ENCODE results near the gene TACC3.
A peak's percentile ranks its signal among the peaks of the same experiment; 100 is the strongest.

Gene TACC3

GRCh38 chr4:1746919-1747602 lies 25.7 kb downstream of the TACC3 start:
- DNase-seq: no peak

- no peak for DNase-seq
Observed at GRCh38 chr4:1747603-1747967, 26.3 kb downstream of the TACC3 start.

GRCh38 chr4:1748465-1748995 lies 27.2 kb downstream of the TACC3 start:
- DNase-seq: peak; percentile 27 to 62

GRCh38 chr4:1749370-1749769 lies 28.0 kb downstream of the TACC3 start:
- no peak for DNase-seq

- no peak for DNase-seq
Observed at GRCh38 chr4:1749826-1750225, 28.5 kb downstream of the TACC3 start.

GRCh38 chr4:1750381-1751154 lies 29.2 kb downstream of the TACC3 start:
- DNase-seq: no peak

- no peak for DNase-seq
Observed at GRCh38 chr4:1751155-1751918, 30.0 kb downstream of the TACC3 start.

GRCh38 chr4:1751919-1752283 lies 30.6 kb downstream of the TACC3 start:
- no peak for DNase-seq

- DNase-seq: peak; percentile 30 to 61
Observed at GRCh38 chr4:1752284-1753041, 31.1 kb downstream of the TACC3 start.

- no peak for DNase-seq
Observed at GRCh38 chr4:1753294-1753696, 32.0 kb downstream of the TACC3 start.

- DNase-seq: no peak
Observed at GRCh38 chr4:1753697-1754311, 32.5 kb downstream of the TACC3 start.

GRCh38 chr4:1754336-1754735 lies 33.0 kb downstream of the TACC3 start:
- DNase-seq: no peak

- no peak for DNase-seq
Observed at GRCh38 chr4:1755297-1755696, 34.0 kb downstream of the TACC3 start.

GRCh38 chr4:1756079-1756478 lies 34.8 kb downstream of the TACC3 start:
- DNase-seq: no peak

- no peak for DNase-seq
Observed at GRCh38 chr4:1756893-1757779, 35.8 kb downstream of the TACC3 start.

GRCh38 chr4:1757836-1758235 lies 36.5 kb downstream of the TACC3 start:
- DNase-seq: no peak

GRCh38 chr4:1758306-1759121 lies 37.2 kb downstream of the TACC3 start:
- DNase-seq: peak in 1 of 2 donors; percentile 28

GRCh38 chr4:1759170-1759817 lies 38.0 kb downstream of the TACC3 start:
- no peak for DNase-seq

GRCh38 chr4:1759818-1760223 lies 38.5 kb downstream of the TACC3 start:
- no peak for DNase-seq
